C4-2B (cell line): ENCODE measurements around the gene RTN3.
A peak's percentile ranks its signal among the peaks of the same experiment; 100 is the strongest.

ENCODE experiments used
- H3K27ac ChIP-seq: fragments of 450-650 bp; 2 replicates; pipeline ENCODE4 v1.5.1; 2017
- ZFX ChIP-seq: fragments of 450-650 bp; IDR thresholded peaks from 2 replicates; pipeline ENCODE4 v1.6.1; 2017
- TF ChIP-seq, protein P1 (sequence below): fragments of 450-650 bp; conservative IDR thresholded peaks from 2 replicates; pipeline ENCODE4 v1.5.1; 2017; ENCODE audit warnings: mild to moderate bottlenecking

RTN3 gene

DNA sequence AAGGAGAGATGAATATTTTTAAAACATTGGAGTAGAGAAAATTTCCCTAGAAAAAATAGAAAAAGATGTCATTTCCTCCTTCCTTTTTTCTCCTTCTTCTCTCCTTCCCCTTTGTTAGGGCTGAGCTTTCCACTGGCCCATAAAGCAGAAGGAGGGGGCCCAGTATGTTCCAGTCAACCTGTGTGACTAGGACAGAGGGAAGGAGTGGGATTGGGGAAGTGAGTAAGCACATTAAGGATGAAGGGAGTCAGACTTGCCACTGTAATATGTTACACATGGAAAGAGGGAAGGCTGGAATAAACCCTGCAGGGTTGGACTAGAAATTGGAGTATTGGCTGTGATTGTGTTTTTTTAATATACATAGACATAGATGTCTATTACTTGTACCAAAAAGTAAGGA, 111.9 kb downstream of the RTN3 start:
- TF ChIP-seq ZFX = no peak
- TF ChIP-seq, protein P1, sequence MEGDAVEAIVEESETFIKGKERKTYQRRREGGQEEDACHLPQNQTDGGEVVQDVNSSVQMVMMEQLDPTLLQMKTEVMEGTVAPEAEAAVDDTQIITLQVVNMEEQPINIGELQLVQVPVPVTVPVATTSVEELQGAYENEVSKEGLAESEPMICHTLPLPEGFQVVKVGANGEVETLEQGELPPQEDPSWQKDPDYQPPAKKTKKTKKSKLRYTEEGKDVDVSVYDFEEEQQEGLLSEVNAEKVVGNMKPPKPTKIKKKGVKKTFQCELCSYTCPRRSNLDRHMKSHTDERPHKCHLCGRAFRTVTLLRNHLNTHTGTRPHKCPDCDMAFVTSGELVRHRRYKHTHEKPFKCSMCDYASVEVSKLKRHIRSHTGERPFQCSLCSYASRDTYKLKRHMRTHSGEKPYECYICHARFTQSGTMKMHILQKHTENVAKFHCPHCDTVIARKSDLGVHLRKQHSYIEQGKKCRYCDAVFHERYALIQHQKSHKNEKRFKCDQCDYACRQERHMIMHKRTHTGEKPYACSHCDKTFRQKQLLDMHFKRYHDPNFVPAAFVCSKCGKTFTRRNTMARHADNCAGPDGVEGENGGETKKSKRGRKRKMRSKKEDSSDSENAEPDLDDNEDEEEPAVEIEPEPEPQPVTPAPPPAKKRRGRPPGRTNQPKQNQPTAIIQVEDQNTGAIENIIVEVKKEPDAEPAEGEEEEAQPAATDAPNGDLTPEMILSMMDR = no peak
- H3K27ac ChIP-seq = no peak overlapping the region

DNA sequence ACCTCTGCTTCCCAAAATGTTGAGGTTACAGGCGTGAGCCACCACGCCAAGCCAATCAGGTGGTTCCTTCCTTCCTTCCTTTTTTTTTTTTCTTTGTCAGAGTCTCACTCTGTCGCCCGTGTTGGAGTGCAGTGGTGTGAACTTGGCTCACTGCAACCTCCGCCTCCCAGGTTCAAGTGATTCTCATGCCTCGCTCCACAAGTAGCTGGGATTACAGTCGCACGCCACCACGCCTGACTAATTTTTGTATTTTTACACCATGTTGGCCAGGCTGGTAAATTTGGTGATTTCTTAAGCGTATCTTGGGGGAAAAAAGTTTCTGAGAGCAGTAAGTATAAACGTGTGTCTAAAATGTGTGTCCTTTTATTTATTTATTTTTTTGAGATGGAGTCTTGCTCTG, 113.8 kb downstream of the RTN3 start:
- no peak for TF ChIP-seq ZFX
- TF ChIP-seq, protein P1 = no peak
- H3K27ac ChIP-seq = no peak overlapping the region

DNA sequence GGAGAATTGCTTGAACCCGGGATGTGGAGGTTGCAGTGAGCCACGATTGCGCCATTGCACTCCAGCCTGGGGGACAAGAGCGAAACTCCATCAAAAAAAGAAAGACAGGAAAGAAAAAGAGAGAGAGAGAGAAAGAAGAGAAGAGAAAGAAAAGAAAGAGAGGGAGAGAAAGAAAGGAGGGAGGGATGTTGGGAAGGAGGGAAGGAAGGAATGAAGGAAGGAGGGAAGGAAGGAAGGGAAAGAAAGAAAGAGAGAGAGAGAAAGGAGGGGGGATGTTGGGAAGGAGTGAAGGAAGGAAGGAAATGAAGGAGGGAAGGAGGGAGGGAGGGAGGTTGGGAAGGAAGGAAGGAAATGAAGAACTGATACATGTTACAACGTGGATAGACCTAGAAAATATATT, 119.6 kb downstream of the RTN3 start:
- TF ChIP-seq, protein P1 = no peak
- no peak for TF ChIP-seq ZFX
- H3K27ac ChIP-seq = no peak overlapping the region

DNA sequence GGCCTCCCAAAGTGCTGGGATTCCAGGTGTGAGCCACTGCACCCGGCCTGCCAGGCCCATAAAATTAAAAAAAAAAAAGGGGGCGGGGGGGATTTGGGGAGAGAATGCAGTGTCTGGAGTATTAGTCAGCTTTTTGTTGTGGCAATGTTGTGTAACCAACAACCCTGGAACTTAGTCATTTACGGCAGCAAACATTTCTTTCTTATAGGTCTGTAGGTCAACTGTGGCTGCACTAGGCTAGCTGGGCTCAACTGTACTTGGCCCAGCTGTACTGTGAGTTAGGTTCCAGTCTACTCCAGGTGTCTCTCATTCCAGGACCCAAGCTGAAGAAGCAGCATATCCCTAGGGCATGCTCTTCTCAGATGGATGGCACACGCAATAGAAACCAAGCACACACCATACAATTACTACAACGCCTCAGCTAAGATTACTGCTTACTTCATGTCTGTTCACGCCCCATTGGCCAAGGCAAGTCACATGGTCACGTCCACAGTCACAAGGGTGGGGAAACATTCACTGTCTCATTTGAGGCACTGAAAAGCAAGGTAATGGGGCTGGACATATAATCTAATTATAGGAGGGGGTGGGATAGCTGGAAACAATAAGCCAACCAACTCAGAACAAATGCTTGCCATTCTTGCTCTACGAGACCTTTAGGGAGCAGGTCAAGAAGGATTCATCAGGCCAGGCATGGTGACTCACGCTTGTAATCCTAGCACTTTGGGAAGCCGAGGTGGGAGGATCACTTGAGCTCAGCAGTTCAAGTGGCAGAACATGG, 121.5 kb downstream of the RTN3 start:
- no peak overlapping the region for H3K27ac ChIP-seq
- TF ChIP-seq ZFX = no peak
- TF ChIP-seq, protein P1 = no peak

DNA sequence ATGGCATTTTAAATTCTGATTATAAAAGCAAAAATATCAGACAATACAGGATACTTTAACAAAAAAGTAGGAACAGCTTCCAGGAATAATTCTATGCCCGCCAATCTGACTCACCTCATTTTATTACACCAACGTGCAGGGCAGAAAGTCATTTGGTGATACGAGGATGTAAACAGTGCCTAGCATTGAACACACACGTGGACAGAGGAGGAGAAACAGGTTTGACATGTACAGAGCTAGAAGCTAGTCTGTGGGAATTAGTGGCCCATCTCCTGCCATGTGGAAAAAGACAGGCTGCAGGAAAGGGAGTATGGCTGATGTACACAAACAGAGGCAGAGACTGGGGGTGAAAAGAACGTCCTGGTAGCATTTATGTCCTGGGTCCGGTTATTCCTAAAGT, 123.0 kb downstream of the RTN3 start:
- H3K27ac ChIP-seq = peak overlapping the region; percentile 42
- TF ChIP-seq, protein P1 = no peak
- TF ChIP-seq ZFX = no peak

DNA sequence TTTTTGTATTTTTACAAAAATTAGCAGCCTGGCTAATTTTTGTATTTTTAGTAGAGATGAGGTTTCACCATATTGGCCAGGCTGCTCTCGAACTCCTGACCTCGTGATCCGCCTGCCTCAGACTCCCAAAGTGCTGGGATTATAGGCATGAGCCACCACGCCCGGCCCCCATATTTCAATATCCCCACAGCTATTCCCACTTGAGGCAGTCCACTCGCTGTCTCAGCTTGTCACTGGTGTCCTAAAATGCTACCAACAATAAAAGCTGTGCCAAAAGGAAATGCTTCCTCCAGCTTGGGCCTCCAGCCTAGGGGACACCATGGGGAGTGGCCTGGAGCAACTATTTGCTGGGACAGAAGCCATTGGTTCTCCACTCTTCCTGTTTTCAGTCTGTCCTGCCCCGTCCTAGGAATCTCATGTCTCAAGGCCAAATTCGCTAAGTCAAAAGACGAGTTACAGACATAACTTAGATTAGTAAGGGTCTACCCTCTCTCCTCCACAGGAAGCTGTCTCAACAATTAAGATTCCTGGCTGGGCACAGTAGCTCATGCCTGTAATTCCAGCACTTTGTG, 124.6 kb downstream of the RTN3 start:
- TF ChIP-seq, protein P1 = no peak
- TF ChIP-seq ZFX = no peak
- H3K27ac ChIP-seq = no peak overlapping the region
